Lung microvascular endothelial cell (primary cell): ENCODE results near the gene ARHGEF3. TPM values are rescaled to one million over a fixed set of nuclear protein-coding genes. Genes with fewer than 3 reads are reported as not detected.

Experiments used
- DNase-seq, 2 donors: peaks; one replicate each; pipeline versions ENCODE4 v3.0.0 to v3.0.0-alpha.2; 2010; ENCODE audit warnings: low read depth in 2 of 2
- total RNA-seq: library from RNA; depleted of rRNA; stranded (reverse); fragments of >200 nt; gene quantifications from 2 replicates; pipeline ENCODE4 v1.2.1, GENCODE V29; 2014

ARHGEF3 gene
- total RNA-seq: 5.2 and 7.2 TPM in 2 replicates

- DNase-seq: peak; percentile 82 to 89
Measured at GRCh38 chr3:56801662-56802377, at the start of gene ARHGEF3. ARHGEF3 (minus strand) TSS chr3:56801949; CDS start chr3:56801798, 151 bp downstream.

- no peak for DNase-seq
Measured at GRCh38 chr3:56849698-56850097, 47.9 kb upstream of the ARHGEF3 start.

DNA sequence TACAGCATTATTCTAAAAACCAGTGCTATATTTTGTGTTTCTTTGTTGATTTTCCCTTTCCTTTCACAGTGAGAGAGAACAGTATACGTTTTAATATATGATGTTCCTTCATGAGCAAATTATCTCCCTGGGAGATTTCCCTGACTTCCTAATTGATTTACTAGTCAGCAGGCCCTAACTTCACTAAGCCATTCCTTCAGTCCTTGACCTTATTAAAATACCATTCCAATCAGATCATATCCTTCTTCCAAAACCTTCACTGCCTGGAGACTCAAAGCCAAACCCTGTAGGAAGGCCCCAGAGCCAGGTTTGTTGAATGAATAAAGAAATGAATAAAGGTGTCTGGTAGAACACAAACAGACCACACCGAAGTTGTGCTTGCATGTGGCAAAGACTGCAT is 43.8 kb upstream of the ARHGEF3 start:
- no peak for DNase-seq

GRCh38 chr3:56844536-56844935 is 42.8 kb upstream of the ARHGEF3 start:
- DNase-seq: no peak

DNA sequence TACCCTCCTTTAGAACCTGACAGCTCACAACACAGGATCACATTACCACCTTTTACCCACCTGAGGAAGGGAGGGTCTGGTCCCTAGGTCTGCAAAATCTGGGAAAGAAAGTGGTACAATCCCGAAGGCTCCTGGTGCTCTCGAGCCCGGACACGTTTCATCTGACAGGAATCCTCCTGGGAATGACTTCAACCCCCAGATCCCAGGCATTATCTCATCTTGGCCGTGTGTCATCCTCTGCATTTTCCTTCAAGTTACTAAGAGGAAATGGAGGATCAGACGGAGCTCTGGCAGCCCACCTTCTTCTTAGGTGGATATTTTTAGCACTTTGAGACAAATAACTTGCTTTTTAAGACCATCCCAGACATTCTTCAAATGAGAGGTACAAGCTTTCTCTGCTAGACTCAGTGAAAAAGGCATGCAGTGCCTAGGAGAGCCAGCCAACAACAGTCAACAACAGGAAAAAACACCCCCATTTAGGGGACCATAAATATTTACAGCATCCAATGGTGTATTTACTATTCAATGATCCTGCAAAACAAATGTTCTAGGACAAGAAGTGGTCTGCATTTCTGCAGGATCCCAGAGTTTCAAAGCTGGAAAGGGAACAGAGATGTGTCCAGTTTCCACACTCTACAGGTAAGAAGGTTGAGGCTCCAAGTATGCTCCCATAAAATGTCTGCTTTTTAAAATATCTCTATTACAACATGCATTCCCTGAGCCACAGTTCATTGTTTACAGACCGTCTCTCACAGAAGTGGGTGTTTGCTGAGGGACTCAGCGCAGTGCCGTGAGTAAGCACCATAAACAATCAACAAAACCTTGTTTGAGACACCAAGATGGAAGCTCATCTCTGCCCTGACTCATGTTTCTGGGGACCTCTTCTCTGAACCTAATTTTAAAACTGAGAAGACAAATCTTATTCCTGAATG is 38.3 kb upstream of the ARHGEF3 start:
- peak in 1 of 2 donors; percentile 84 for DNase-seq

GRCh38 chr3:56838448-56838847 is 36.7 kb upstream of the ARHGEF3 start:
- DNase-seq: no peak

DNA sequence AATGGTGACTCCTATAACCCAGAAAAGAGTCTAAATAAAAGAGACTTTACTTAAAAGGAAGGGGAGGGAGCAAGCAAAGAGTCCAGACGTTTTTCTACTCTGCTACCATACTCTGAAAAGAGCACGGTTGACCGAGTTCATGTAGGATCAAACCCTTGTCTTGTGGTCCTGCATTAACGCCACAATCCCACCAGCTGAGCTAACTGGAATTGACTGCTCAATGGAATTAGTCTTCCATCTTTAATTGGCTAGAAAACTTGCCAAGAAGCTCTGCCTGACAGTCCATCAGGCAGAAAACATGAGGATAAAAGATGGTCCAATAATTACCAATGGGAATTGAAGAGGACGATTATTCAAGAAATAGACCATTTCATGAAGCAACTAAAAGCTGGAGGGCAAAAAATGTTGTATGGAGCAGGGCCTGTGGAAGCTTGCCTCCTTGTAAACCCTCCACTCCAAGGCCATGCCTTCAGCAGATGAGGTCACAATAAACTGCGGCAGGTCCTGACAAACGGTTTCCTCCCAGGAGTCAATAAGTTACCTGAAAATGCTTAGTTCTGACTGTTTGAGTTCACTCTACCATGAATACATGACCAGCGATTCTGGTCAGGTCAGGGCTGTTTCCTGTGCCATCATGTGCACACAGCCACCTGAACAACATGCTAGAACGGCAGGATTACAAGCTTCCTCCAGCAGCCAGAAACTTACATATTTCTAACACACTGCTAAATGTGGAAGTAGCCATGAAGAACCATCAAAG is 35.6 kb upstream of the ARHGEF3 start:
- DNase-seq: peak in 1 of 2 donors; percentile 33

DNA sequence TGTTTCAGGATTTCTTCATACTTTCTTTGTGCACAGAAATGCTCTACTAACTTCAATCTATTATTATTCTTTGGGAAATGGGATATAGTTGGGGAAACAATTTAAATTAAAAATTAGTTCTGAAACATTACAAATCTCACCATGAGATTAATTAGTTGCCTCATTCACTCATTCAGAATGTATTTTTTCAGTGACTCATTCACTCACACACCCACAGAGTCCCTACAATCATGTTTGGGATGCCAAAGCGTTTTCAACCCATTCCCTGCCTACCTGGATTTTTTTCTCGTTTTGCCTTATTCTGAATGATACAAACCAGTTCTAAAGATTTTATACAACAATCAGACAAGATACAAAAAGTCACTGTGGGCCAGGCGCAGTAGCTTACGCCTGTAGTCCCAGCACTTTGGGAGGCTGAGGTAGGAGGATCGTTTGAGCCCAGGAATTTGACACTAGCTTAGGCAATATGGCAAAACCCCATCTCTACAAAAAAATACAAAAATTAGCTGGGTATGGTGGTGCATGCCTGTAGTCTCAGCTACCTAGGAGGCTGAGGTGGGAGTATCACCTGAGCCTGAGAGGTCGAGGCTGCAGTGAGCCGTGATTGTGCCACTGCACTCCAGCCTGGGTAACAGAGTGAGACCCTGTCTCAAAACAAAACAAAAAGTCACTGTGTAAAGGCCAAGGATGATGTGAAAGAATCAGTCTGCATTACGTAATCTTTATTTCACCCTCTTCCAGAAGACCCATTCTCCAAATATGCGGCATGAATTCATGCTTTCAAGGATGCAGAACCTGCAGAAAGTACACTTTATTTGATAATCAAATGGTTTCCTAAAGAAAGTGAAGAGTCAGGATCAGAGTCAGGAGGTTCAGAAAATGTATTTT is 34.8 kb upstream of the ARHGEF3 start:
- peak in 1 of 2 donors; percentile 9 for DNase-seq

GRCh38 chr3:56835650-56836227 is 34.0 kb upstream of the ARHGEF3 start:
- peak; percentile 5 to 70 for DNase-seq

- DNase-seq: no peak
Measured at GRCh38 chr3:56833536-56833935, 31.8 kb upstream of the ARHGEF3 start.

DNA sequence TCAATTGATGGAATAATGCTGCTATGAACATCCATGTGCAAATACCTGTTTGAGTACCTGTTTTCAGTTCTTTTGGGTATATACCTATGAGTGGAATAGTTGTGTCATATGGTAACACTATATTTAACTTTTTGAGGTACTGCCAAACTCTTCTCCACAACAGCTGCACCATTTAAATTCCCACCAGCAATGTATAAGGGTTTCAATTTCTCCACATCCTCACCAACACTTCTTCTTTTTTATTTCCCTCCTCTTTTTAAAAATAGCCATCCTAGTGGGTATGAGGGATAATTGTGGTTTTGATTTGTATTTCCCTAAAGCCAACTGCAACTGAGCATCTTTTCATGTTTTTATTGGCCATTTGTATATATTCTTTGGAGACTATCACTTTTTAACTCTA is 31.3 kb upstream of the ARHGEF3 start:
- no peak for DNase-seq

DNA sequence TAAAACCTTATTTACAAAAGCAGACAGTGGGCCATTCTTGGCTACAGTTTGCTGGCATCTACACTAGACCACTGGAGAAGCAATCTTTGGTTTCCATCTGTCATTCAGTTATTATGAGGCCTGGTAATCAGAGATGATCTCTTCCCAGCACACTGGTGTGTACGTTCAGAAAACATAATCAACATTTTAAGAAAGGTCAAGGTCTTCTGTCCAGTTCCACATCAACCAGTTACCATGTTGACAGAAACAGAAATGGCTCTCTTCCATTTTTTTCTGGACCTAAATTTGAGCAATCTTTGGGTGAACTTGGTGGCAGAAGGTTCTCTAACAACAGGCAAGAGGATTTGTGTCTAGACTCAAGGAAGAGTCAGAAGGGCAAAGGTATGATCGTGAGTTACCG is 29.8 kb upstream of the ARHGEF3 start:
- DNase-seq: no peak

DNA sequence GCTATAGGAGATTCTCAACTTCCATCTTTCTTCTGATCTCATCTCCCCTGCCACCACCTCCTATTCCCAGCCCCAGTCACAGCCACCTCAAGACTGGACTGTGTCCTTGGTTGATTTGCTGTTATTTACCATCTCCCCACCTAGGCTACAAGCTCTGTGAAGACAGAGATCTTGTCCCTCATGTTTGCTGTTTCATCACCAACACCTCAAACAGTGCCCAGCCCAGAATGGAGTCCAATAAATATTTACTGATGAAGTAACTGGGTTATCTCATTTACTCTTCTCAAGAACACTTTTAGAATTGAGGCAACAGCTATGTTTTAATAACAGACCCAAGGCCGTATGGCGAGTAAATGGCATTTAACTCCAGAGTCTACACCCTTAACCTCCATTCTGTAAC is 29.1 kb upstream of the ARHGEF3 start:
- no peak for DNase-seq

DNA sequence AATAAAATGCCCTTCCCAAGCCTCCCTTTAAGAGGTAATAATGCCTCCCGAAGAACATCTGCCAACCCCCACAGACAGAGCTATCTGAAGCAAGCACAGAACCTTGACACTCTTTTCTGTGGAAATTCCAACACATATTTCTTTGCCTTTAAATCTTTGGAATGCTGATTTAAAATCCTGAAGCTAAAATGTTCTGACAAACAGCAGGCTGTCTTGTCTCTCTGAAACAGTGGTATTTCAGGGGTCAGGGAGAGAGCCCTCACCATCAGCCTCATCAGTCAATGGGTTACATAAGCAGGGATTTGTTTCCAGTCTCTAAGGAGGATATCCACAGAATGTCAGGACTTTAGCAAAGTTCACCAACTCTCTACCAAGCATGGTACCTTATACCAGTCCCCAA is 27.8 kb upstream of the ARHGEF3 start:
- no peak for DNase-seq

- no peak for DNase-seq
Measured at GRCh38 chr3:56826831-56827722, 25.3 kb upstream of the ARHGEF3 start.

- no peak for DNase-seq
Measured at GRCh38 chr3:56825567-56826438, 24.1 kb upstream of the ARHGEF3 start.

DNA sequence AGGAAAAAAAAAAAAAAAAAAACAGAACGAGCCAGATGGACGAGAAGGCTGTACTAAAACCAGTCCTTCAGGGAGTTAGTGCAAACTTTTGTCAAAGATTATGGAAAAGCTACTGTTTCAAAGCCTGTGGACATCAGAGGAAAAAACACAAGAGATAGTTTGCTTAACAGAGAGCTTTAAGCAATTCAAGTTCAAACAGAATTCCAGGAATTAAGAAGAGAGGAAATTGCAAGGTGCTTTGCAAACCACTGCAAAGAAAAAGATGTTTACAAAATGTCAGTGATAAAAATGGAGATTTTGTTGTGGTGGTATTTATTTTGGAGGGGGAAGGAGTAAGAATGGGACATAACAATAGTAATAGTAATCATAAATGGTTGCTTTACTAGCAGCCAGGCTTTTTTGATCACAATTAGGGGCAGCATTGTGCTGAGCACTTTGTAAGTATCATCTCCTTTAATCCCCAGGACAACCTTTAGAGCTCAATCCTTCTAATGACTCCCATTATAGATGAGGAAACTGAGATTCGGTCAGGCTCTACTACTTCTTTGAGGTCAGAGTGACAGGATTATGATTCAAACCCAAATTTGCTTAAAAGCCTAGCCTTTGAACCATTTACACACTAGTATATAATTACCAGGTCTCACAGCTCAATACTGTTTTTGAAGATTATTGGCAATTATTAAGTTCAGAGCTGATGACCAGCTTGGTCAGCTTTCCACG is 22.4 kb upstream of the ARHGEF3 start:
- DNase-seq: no peak

DNA sequence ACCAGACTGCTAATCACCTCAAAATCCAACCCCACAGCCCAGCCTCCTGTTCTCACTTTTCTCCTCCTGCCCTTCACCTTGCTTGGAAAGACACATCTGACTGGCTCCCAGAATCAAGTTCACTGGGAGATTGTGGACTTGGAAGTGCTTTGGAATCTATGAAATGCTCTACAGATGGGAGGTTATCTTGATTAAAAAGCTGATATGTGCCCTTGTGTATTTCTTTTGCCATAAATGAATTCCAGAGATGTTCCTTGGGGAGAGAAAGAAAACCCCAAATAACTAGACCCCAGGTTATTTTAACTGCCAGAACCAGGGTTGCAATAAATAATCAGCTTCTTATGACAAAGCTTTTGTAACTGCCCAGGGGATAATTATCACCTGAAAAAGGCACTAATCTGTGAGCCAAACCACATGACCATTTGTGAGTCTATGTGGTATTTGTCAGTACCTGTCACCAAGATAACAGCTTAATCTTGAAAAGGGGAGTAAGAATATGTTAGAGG is 21.7 kb upstream of the ARHGEF3 start:
- no peak for DNase-seq
